Bronchial epithelial cell (primary cell): ENCODE data around the gene SPPL3. TPM values are rescaled to one million over a fixed set of nuclear protein-coding genes. Genes with fewer than 3 reads are reported as not detected.

Experiments
- DNase-seq: peaks from one replicate; pipeline ENCODE4 v3.0.0-alpha.2; 2010; ENCODE audit warnings: low read depth
- FAIRE-seq: peaks from 2 replicates; lab custom pipeline; 2011; peaks lifted over from hg19 to GRCh38; lab: Jason Lieb, UNC
- H3K27me3 ChIP-seq: 2 replicates; pipeline ENCODE4 v1.5.1; 2011; ENCODE audit warnings: low read length; ENCODE audit not compliant: control insufficient read depth, insufficient read depth
- H3K36me3 ChIP-seq: 2 replicates; pipeline ENCODE4 v1.5.1; 2011; ENCODE audit warnings: low read length; ENCODE audit not compliant: control insufficient read depth, insufficient read depth
- H3K4me3 ChIP-seq: 2 replicates; pipeline ENCODE4 v1.5.1; 2011; ENCODE audit warnings: mild to moderate bottlenecking, low read depth, low read length, control low read depth
- CTCF ChIP-seq: IDR thresholded peaks from 2 replicates; pipeline ENCODE4 v1.5.1; 2011; ENCODE audit warnings: mild to moderate bottlenecking, moderate library complexity, low read length, control low read depth, inconsistent platforms; ENCODE audit not compliant: insufficient read depth, severe bottlenecking
- total RNA-seq: library from RNA; depleted of rRNA; stranded (reverse); fragments of >200 nt; gene quantifications from 2 replicates; pipeline ENCODE4 v1.2.1, GENCODE V29; 2014

Gene SPPL3
- total RNA-seq, 1 donor from 2014 or later = 4.2 TPM

- FAIRE-seq = no peak
- H3K27me3 ChIP-seq = no peaks in the 10 kb centered on the region
- TF ChIP-seq CTCF = no peak
Observed at GRCh38 chr12:120830052-120830940, 73.9 kb downstream of the SPPL3 start.

GRCh38 chr12:120826335-120826734 lies 77.8 kb downstream of the SPPL3 start:
- H3K36me3 ChIP-seq = no peaks in the 10 kb centered on the region
- H3K4me3 ChIP-seq = no peak overlapping the region
- FAIRE-seq (no peak), DNase-seq (no peak)
- no peaks in the 10 kb centered on the region for H3K27me3 ChIP-seq
- TF ChIP-seq CTCF = no peak

More at GRCh38 chr12:120830052-120830940, 73.9 kb downstream of the SPPL3 start:
- no peak for DNase-seq
- H3K4me3 ChIP-seq = no peak overlapping the region
- no peaks in the 10 kb centered on the region for H3K36me3 ChIP-seq

GRCh38 chr12:120825337-120825736 lies 78.8 kb downstream of the SPPL3 start:
- FAIRE-seq (no peak), DNase-seq (no peak)
- Histone ChIP-seq H3K4me3 (no peak overlapping the region), H3K36me3 (no peaks in the 10 kb centered on the region), H3K27me3 (no peaks in the 10 kb centered on the region)
- no peak for TF ChIP-seq CTCF

GRCh38 chr12:120822832-120823503 lies 81.2 kb downstream of the SPPL3 start:
- no peak for FAIRE-seq
- Histone ChIP-seq H3K4me3 (no peak overlapping the region), H3K27me3 (no peaks in the 10 kb centered on the region), H3K36me3 (no peaks in the 10 kb centered on the region)
- no peak for DNase-seq
- TF ChIP-seq CTCF = no peak

- no peaks in the 10 kb centered on the region for H3K27me3 ChIP-seq
- no peak for FAIRE-seq
- no peak overlapping the region for H3K4me3 ChIP-seq
- no peak for DNase-seq
- no peaks in the 10 kb centered on the region for H3K36me3 ChIP-seq
- no peak for TF ChIP-seq CTCF
Observed at GRCh38 chr12:120821878-120822277, 82.3 kb downstream of the SPPL3 start.
